NCI-H526 (cell line): ENCODE measurements around the gene EYS.

Experiments used
- DNase-seq, 2 experiments: peaks; one replicate each; lab custom pipeline; 2025; lab: John Stamatoyannopoulos, UW

Gene EYS

GRCh38 chr6:64721865-64722264 lies 985.2 kb downstream of the EYS start:
- no peak for DNase-seq

DNA sequence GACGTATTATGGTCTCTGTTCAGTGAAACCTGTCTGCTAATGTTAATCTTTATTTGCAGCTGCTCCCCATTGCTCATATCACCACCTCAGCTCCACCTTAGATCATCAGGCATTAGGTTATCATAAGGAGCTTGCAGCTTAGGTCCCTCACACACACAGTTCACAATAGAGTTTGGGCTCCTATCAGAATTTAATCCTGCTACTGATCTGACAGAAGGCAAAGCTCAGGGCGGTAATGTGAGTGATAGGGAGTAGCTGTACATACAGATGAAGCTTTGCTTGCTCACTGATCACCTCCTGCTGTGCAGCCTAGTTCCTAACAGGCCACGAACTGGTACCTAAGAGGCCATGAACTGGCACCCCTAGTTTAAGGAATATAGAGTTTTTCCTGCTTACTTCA lies 989.7 kb downstream of the EYS start:
- DNase-seq = no peak

GRCh38 chr6:64715624-64716023 lies 991.4 kb downstream of the EYS start:
- DNase-seq = no peak

GRCh38 chr6:64714073-64714472 lies 993.0 kb downstream of the EYS start:
- DNase-seq = no peak

- no peak for DNase-seq
These were observed 993.9 kb downstream of the EYS start for GRCh38 chr6:64713175-64713574.

DNA sequence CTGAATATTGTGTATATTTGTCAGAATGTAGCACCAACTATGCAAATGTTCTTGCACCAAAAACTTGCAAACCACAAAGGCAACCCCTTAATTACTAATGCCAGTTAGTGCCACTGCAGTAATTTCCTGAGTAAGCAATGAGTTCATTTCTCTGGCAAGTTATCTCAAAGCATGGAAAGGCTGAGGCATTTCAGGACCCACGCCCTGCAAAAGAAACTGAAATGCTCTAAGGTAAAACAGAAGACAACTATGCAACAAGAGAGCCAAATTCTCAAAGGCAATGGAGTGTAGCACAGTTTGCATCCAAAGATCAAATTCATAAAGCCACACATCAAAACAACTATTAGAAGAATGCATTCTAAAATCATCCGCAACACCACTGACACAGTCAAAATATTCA lies 994.4 kb downstream of the EYS start:
- no peak for DNase-seq

- no peak for DNase-seq
These were observed 1003.1 kb downstream of the EYS start for GRCh38 chr6:64703922-64704321.

GRCh38 chr6:64696053-64696452 lies 1011.0 kb downstream of the EYS start:
- no peak for DNase-seq

DNA sequence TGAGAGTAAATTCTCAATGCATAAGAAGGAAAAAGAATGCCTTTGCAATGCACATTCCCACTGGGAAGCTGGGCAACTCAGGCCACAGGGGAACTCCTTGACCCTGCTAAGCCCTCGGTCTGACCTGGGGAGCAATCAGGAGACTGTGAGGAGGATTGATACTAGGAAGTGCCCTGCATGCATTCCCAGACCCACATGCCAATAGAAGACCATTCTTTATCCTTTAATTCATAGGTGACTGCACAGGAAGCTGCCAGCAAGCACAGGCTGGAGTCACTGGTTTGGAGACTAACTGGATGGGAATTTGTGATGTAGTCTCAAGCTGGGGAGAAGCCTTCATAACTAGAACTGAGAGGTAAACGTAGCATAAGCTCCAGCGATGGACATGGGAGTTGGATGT lies 1012.7 kb downstream of the EYS start:
- no peak for DNase-seq

DNA sequence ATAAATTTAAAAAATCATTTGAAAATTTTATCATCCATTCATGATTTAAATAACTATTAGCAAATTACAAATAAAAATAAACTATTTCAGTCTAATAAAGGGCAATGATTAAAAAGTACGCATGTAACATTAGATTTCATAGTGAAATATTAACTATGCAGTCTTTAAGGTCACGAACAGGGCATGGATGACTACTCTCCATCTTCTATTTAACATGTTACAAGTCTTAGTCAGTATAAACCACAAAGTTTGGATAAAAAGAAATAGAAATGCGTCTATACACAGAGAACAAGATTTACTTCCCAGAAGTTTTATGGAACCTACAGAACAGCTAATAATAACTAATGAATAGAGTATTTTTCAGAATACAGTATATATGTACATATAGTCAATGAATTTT lies 1016.0 kb downstream of the EYS start:
- no peak for DNase-seq

GRCh38 chr6:64685401-64685800 lies 1021.6 kb downstream of the EYS start:
- DNase-seq = no peak

DNA sequence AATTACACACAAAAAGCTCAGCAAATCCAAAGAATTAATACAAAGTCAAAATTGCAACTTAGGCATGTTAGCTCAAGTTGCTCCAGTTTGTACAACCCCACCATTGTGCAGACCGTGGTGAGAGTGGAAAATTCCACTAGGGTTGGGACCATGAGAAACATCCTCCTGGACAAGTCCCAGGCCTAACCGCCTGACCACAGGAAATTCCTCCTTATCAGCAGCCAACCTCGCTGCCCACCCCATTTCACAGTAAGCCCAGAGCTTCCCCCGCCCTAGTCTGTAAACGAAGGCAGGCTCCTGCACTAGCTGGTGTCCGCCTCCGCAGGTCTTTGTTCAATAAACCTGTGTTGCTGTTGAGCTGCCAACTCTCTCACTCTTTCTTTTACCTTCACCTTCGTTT lies 1023.3 kb downstream of the EYS start:
- no peak for DNase-seq

GRCh38 chr6:64681416-64682160 lies 1025.4 kb downstream of the EYS start:
- DNase-seq = no peak

GRCh38 chr6:64680446-64680845 lies 1026.6 kb downstream of the EYS start:
- DNase-seq = no peak

- no peak for DNase-seq
These were observed 1027.6 kb downstream of the EYS start for GRCh38 chr6:64679416-64679815.

- no peak for DNase-seq
These were observed 1034.4 kb downstream of the EYS start for GRCh38 chr6:64672651-64673050.

- no peak for DNase-seq
These were observed 1034.9 kb downstream of the EYS start for GRCh38 chr6:64672131-64672530.

GRCh38 chr6:64665137-64665536 lies 1041.9 kb downstream of the EYS start:
- DNase-seq = no peak

- DNase-seq = no peak
These were observed 1042.5 kb downstream of the EYS start for GRCh38 chr6:64664480-64664879.

GRCh38 chr6:64644024-64644423 lies 1063.0 kb downstream of the EYS start:
- no peak for DNase-seq

GRCh38 chr6:64630901-64631300 lies 1076.1 kb downstream of the EYS start:
- no peak for DNase-seq

DNA sequence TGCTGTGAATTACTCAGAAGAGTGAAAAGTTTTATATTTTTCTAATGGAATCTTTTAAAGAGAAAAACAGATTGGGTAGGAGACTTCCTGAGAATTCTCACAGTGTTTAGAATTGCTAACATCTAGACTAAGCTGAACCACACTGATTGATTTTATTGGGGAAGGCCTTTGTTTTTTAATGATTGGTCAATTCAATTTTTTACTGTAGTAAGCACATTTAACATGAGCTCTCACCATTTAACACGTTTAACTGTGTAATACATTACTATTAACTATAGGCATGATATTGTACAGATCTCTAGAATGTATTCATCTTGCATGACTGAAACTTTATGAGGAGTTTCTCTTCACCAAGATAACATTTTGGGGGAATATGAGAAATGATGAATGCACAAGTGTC lies 1084.1 kb downstream of the EYS start:
- DNase-seq = no peak

- DNase-seq = no peak
These were observed 1104.0 kb downstream of the EYS start for GRCh38 chr6:64602993-64603392.

GRCh38 chr6:64591676-64592036 lies 1115.4 kb downstream of the EYS start:
- DNase-seq = no peak
